ENCODE measurements around the gene BCAP31. TPM values are rescaled to one million over a fixed set of nuclear protein-coding genes. Genes with fewer than 3 reads are reported as not detected.
A peak's percentile ranks its signal among the peaks of the same experiment; 100 is the strongest.

Gene BCAP31
- total RNA-seq, 2 experiments from 2014 or later: 155 to 158 TPM

DNA sequence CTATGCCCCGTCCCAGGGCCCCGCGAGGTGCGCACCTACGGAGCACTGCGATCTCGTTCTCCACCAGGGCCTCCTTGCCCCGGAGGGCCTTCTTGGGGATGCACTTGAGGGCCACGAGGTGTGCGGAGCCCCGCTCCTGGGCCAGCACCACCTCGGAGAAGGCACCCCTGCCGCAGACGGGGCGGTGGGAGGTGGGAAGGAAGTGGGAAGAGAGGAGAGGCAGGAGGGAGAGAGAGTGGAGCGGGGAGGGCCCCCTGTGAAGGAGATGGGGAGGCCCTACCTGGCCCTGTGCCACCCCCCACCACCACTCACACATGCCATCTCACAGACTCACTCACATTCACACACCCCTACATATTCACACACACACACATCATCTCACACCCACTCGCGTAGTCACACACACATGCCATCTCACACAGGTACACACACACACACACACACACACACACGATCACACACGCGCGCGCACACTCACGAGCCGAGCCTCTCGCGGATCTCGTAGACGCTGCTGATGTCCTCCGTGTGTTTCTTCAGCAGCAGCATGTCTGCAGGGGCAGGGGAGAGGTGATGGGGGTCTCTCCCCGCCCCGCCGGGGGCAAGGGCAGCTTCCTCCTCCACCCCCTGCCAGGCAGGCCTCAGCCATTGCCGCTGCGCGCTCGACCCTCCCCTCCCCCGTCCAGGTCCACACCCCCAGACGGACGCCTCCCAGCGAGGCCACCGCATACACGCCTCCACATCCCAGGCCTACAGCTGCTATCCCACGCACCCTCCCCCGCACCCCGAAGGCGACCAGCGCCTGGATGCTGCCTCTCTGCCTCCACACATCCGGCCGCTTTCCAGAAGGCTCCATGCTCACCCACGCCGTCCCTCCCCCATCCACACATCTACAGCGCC is 51.4 kb downstream of the BCAP31 start:
- DNase-seq (no peak), ATAC-seq (no peak)
- ChIA-PET CTCF (no interaction called here), POLR2A (no interaction called here)
- peaks cover 4% of the 10 kb centered on the region for H3K4me1 Mint-ChIP-seq (ENCODE audit: low read depth)
- no peaks in the 10 kb centered on the region for H3K36me3 Mint-ChIP-seq (ENCODE audit: low read depth)
- H3K9me3 Mint-ChIP-seq (ENCODE audit: insufficient read depth): no peaks in the 10 kb centered on the region
- H3K27ac Mint-ChIP-seq: no peak overlapping the region
- no peak overlapping the region for H3K4me3 Mint-ChIP-seq
- peaks cover 21% of the 10 kb centered on the region for H3K27me3 Mint-ChIP-seq (ENCODE audit: low read depth)

DNA sequence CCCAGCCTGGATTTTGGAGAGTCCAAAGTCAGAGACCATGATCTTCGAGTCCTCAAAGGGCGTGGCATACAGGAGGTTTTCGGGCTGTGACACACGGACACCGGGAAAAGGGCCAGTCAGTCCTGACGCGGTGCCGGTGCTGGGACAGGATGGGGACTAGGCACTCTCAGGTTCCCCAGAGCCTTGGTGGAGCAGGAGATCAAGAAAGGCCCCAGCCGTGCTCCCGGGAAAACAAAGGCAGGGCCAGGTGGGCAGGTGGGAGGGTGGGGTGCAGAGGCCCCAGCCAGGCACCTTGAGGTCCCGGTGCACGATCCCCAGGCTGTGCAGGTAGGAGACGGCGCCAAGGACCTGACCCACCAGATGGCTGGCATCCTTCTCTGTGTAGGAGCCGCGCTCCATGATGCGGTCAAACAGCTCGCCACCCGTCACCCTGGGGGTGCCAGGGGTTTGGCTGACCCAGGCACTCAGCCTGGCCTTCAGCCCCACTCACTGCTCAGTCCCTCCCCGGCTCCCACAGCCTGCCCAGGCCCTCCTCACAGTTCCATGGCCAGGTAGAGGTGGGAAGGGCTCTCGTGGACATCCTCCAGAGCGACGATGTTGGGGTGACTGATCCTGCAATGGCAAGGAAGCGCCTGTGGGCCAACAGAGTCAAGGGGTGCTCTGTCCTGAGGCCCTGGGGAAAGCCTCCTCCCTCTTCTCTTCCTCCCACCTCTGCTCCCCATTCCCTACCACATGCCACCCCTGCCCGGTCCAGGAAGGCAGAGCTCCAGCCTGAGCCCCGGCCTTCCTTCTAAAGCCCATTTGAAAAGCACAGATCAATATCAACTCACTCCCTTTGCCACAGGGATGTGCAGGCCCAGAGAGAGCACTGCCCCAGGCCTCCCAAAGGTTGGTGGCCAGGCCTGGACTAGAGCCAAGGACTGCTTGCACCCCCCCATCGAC is 52.3 kb downstream of the BCAP31 start:
- Mint-ChIP-seq H3K4me1 (ENCODE audit: low read depth) (peaks cover 9% of the 10 kb centered on the region), H3K4me3 (no peak overlapping the region), H3K36me3 (ENCODE audit: low read depth) (no peaks in the 10 kb centered on the region), H3K9me3 (ENCODE audit: insufficient read depth) (no peaks in the 10 kb centered on the region), H3K27ac (no peak overlapping the region), H3K27me3 (ENCODE audit: low read depth) (peaks cover 21% of the 10 kb centered on the region)
- ChIA-PET POLR2A (no interaction called here), CTCF (interaction anchor here (1.2 to 1.3 kb wide), 2 partner anchors 26 to 730 kb away, joined by 3 read pairs; no protein-coding TSS in a partner anchor)
- ATAC-seq (no peak), DNase-seq (no peak)

DNA sequence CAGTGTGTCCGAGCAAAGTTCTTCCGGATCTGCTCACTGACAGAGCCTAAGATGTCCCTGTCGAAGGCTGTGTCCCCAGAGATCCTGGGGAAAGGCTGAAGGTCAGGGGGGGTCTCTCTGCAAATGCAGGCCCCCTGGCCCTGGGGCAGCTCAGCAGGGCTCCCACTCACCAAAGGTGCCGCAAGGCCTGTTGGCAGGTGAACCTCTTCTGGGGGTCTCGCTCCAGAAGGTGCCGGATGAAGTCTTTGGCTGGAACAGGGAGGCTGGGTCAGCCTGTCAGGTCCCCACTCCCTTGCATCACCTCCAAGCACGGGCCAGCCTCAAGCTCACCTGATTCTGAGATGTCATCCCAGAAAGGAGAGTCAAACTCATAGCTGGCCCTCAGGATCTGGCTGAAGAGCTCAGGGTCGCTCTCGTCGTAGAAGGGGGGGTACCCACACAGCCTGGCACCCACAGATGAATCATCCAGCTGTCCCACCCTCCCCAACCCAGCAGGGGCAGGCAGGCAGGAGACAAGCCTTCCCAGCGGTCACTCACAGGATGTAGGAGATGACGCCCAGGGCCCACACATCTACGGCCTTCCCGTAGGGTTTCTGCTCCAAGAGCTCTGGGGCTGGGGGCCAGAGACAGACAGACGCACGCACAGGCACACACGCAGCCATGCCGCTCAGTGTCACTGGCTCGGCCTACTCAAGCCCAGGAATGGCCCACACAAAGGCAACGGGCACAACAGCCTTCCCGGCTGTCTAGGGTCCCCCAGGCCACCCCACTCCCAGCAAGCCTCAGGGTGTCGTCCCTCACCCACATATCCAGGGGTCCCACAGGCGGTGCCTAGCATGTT is 53.2 kb downstream of the BCAP31 start:
- Mint-ChIP-seq H3K36me3 (ENCODE audit: low read depth) (no peaks in the 10 kb centered on the region), H3K27me3 (ENCODE audit: low read depth) (peaks cover 24% of the 10 kb centered on the region), H3K27ac (no peak overlapping the region), H3K4me3 (no peak overlapping the region), H3K4me1 (ENCODE audit: low read depth) (peaks cover 9% of the 10 kb centered on the region), H3K9me3 (ENCODE audit: insufficient read depth) (no peaks in the 10 kb centered on the region)
- DNase-seq: no peak
- CTCF ChIA-PET: interaction anchor here (1.2 to 4.8 kb wide), 3 partner anchors 26 to 729 kb away, joined by 3 to 48 read pairs (median 3); no protein-coding TSS in a partner anchor
- ATAC-seq: no peak
- POLR2A ChIA-PET: no interaction called here

DNA sequence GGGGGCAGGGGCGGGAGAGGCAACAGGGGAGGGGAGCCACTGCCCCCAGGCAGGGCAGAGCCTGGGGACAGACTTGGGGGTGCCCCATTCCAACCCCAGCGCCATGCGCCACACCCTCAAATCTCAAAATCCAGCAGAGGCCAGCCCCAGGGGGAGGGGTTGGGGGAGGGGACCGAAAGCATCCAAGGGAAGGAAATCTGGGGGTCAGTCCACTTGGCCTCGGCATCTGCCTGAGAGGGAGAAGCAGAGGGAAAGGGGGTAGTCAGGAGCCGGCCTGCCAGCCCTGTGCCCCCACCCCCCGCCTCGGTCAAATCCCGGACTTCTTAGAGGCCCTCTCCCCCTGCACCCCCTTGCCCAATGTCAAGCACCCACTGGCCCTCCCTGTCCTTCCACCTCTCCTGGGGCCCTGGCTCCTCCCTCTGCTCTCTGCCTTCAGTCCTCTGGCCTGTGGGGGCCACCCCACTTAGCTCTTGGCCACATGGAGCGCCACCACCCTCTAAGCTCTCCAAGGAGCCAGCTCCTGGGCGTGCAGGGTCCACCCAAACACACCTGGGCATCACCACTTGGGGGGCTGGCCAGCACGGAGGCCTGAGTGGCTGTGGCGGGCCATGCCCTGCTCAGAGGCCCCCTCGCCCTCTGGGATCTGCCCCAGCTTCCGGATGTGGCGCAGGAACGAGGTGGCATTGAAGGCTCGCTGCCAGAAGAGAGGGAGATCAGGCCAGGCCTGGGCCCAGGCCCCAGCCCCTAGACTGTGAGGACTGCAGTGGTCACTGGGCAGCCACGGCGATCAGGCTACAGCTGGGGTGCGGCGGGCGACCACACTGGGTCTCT is 54.1 kb downstream of the BCAP31 start:
- Mint-ChIP-seq H3K4me1 (ENCODE audit: low read depth) (peaks cover 9% of the 10 kb centered on the region), H3K4me3 (no peak overlapping the region), H3K36me3 (ENCODE audit: low read depth) (no peaks in the 10 kb centered on the region), H3K27me3 (ENCODE audit: low read depth) (peaks cover 22% of the 10 kb centered on the region), H3K9me3 (ENCODE audit: insufficient read depth) (no peaks in the 10 kb centered on the region), H3K27ac (no peak overlapping the region)
- ChIA-PET CTCF (interaction anchor here (1.2 to 4.8 kb wide), 4 partner anchors 25 to 729 kb away, joined by 3 to 48 read pairs (median 10); no protein-coding TSS in a partner anchor), POLR2A (no interaction called here)
- ATAC-seq (no peak), DNase-seq (no peak)

DNA sequence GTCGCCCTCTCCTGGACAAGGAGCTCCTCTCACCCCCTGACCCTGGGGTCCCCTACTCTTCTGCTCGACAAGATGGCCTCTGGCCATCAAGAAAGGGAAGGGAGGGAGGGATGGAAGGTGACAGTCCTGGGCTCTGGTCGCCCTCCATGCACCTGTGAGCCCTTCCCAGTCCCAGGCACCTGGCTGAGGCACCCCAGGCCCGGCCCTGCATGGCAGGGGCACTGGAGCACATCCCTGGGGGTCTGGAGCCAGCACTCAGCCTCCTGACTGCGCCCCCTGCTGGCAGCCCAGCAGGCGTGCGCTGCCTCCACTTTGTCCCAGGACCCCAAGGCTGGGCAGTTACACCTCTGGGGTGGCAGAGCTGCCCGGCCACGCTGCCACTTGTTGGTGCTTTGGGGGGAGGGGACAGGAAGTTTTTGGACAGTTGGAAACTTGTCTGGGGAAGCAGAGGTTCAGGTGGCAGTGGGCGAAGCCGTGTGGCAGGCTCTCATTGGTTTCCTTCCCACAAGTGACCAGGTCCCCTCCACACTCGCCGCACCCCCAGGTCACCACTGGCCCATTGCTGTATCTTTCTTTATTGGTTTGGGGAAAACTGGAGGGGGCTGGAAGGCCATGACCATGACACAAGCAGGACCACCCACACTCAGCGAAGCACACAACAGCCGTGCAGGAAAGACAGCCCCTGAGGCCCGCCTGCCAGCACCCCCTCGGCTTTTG is 54.9 kb downstream of the BCAP31 start:
- no peak overlapping the region for H3K27ac Mint-ChIP-seq
- ChIA-PET POLR2A (no interaction called here), CTCF (interaction anchor here (0.6 to 4.8 kb wide), 12 partner anchors 11 to 727 kb away, joined by 3 to 48 read pairs (median 4); no protein-coding TSS in a partner anchor)
- peaks cover 9% of the 10 kb centered on the region for H3K4me1 Mint-ChIP-seq (ENCODE audit: low read depth)
- H3K9me3 Mint-ChIP-seq (ENCODE audit: insufficient read depth): no peaks in the 10 kb centered on the region
- no peaks in the 10 kb centered on the region for H3K36me3 Mint-ChIP-seq (ENCODE audit: low read depth)
- peak; percentile 41 for DNase-seq
- ATAC-seq: peak; percentile 45
- H3K27me3 Mint-ChIP-seq (ENCODE audit: low read depth): peaks cover 19% of the 10 kb centered on the region
- H3K4me3 Mint-ChIP-seq: no peak overlapping the region

- DNase-seq: no peak
- H3K4me1 Mint-ChIP-seq (ENCODE audit: low read depth): peaks cover 9% of the 10 kb centered on the region
- H3K36me3 Mint-ChIP-seq (ENCODE audit: low read depth): no peaks in the 10 kb centered on the region
- ChIA-PET CTCF (interaction anchor here (0.6 to 4.8 kb wide), 28 partner anchors 10 to 726 kb away, joined by 3 to 48 read pairs (median 4); no protein-coding TSS in a partner anchor), POLR2A (no interaction called here)
- no peak overlapping the region for H3K27ac Mint-ChIP-seq
- no peak for ATAC-seq
- H3K9me3 Mint-ChIP-seq (ENCODE audit: insufficient read depth): no peaks in the 10 kb centered on the region
- no peak overlapping the region for H3K4me3 Mint-ChIP-seq
- H3K27me3 Mint-ChIP-seq (ENCODE audit: low read depth): peaks cover 17% of the 10 kb centered on the region
Observed at GRCh38 chrX:153668423-153669173, 55.6 kb downstream of the BCAP31 start.

GRCh38 chrX:153667956-153668396 is 56.2 kb downstream of the BCAP31 start:
- no peak overlapping the region for H3K27ac Mint-ChIP-seq

DNA sequence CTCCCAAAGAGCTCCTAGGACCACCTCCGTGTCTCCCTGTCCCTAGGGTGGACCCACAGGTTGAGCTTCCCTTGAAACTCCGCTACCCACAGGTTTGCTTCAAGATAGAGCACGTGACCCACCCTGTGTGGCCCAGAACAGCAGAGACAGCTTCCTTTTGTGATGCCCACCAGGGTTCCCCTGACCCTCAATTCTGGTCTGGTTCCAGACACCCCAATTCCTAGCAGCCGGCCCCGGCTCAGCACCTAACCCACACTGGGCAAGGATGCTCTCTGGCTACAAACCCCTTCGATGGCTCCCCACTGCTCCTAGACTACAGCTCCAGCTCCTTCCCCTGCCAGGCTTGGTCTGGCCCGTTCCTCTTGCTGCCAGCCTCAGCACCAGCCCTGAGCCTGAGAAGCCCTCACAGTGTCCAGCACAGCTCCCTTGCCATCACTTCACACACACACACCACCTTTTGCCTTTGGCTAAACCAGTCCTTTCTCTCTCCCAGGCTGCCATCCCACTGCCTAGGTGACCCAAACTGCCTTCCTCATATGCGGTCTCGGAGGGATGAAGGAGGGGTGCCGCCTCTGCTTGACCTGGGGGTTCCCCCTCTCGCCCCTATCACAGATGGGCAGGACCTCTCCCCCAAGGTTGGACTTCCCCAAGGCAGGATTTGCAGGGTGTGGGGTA is 56.8 kb downstream of the BCAP31 start:
- ChIA-PET POLR2A (no interaction called here), CTCF (interaction anchor here (0.7 to 4.8 kb wide), 23 partner anchors 9 to 725 kb away, joined by 3 to 48 read pairs (median 5); no protein-coding TSS in a partner anchor)
- H3K4me1 Mint-ChIP-seq (ENCODE audit: low read depth): peaks cover 9% of the 10 kb centered on the region
- no peak overlapping the region for H3K27ac Mint-ChIP-seq
- H3K4me3 Mint-ChIP-seq: peak overlapping the region; percentile 73
- H3K27me3 Mint-ChIP-seq (ENCODE audit: low read depth): peaks cover 12% of the 10 kb centered on the region
- no peak for ATAC-seq
- H3K9me3 Mint-ChIP-seq (ENCODE audit: insufficient read depth): no peaks in the 10 kb centered on the region
- no peaks in the 10 kb centered on the region for H3K36me3 Mint-ChIP-seq (ENCODE audit: low read depth)
- DNase-seq: no peak

More at GRCh38 chrX:153667956-153668396, 56.2 kb downstream of the BCAP31 start:
- Mint-ChIP-seq H3K4me1 (ENCODE audit: low read depth) (peaks cover 9% of the 10 kb centered on the region), H3K9me3 (ENCODE audit: insufficient read depth) (no peaks in the 10 kb centered on the region), H3K4me3 (peak overlapping the region; percentile 73), H3K27me3 (ENCODE audit: low read depth) (peaks cover 14% of the 10 kb centered on the region), H3K36me3 (ENCODE audit: low read depth) (no peaks in the 10 kb centered on the region)
- ATAC-seq (peak; percentile 85), DNase-seq (peak; percentile 81)
- CTCF ChIA-PET: interaction anchor here (0.6 to 4.8 kb wide), 28 partner anchors 10 to 725 kb away, joined by 3 to 48 read pairs (median 4); no protein-coding TSS in a partner anchor
- POLR2A ChIA-PET: no interaction called here

DNA sequence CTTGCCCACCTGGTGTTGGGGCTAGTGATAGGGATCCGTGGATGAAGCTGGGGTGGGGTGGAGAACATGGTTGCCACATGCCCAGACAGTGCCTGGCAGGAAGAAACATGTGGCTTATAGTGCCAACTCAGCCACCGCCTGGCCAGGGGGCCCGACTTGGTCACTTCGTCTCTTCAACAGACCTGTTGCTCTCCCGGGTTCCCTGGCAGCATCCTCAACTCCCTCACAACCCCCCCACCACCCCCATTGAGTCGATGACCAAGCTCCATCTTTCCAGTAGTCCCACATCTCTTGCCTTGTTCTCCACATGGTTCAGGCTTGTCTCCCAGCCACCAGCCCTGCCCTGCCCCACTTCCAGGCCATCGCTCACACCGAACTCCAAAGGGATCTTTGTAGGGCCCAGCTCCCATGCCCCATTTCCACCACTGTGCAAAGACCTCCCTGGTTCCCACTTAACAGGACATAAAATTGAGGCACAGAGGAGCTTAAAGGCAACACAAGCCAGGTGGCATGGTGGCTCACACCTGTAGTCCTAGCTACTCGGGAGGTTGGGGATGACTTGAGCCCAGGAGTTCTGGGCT is 58.4 kb downstream of the BCAP31 start:
- Mint-ChIP-seq H3K36me3 (ENCODE audit: low read depth) (no peaks in the 10 kb centered on the region), H3K9me3 (ENCODE audit: insufficient read depth) (no peaks in the 10 kb centered on the region), H3K27me3 (ENCODE audit: low read depth) (peaks cover 19% of the 10 kb centered on the region), H3K27ac (no peak overlapping the region), H3K4me3 (no peak overlapping the region), H3K4me1 (ENCODE audit: low read depth) (peaks cover 9% of the 10 kb centered on the region)
- ATAC-seq: no peak
- DNase-seq: no peak
- POLR2A ChIA-PET: no interaction called here
- CTCF ChIA-PET: interaction anchor here (1.1 to 2.1 kb wide), 4 partner anchors 60 to 126 kb away, joined by 3 to 6 read pairs (median 4); no protein-coding TSS in a partner anchor

Data from activated CD8-positive, alpha-beta T cell treated with anti-CD3 and anti-CD28 coated beads, Interleukin-2, amount 10 ng/mL, durations not matched to agents 7 days and 5 days (primary cell).